GM21381 (cell line): ENCODE measurements around the gene NUMA1.

ENCODE experiments used
- ATAC-seq: cut with Tn5 transposase; IDR thresholded peaks from one replicate; pipeline ENCODE4 v1.9.1; 2021; ENCODE audit warnings: mild to moderate bottlenecking, moderate library complexity; ENCODE audit not compliant: unreplicated experiment

Gene NUMA1

GRCh38 chr11:72066855-72067254 lies 13.5 kb downstream of the NUMA1 start:
- no peak for ATAC-seq

GRCh38 chr11:72061739-72062396 lies 18.5 kb downstream of the NUMA1 start:
- ATAC-seq = no peak

- no peak for ATAC-seq
Observed at GRCh38 chr11:72058416-72059034, 21.8 kb downstream of the NUMA1 start.

GRCh38 chr11:72048766-72049460 lies 31.4 kb downstream of the NUMA1 start:
- no peak for ATAC-seq

GRCh38 chr11:72045849-72046248 lies 34.5 kb downstream of the NUMA1 start:
- ATAC-seq = no peak

GRCh38 chr11:72042064-72042745 lies 38.1 kb downstream of the NUMA1 start:
- ATAC-seq = no peak

- ATAC-seq = no peak
Observed at GRCh38 chr11:72041364-72042063, 38.8 kb downstream of the NUMA1 start.

- no peak for ATAC-seq
Observed at GRCh38 chr11:72040491-72041363, 39.6 kb downstream of the NUMA1 start.

GRCh38 chr11:72039856-72040401 lies 40.4 kb downstream of the NUMA1 start:
- no peak for ATAC-seq

GRCh38 chr11:72039031-72039855 lies 41.1 kb downstream of the NUMA1 start:
- ATAC-seq = no peak

GRCh38 chr11:72038491-72038890 lies 41.9 kb downstream of the NUMA1 start:
- no peak for ATAC-seq

GRCh38 chr11:72037554-72038311 lies 42.6 kb downstream of the NUMA1 start:
- ATAC-seq = no peak

- ATAC-seq = no peak
Observed at GRCh38 chr11:72036687-72037086, 43.7 kb downstream of the NUMA1 start.

- no peak for ATAC-seq
Observed at GRCh38 chr11:72030472-72031045, 49.8 kb downstream of the NUMA1 start.

- ATAC-seq = no peak
Observed at GRCh38 chr11:72026090-72026489, 54.3 kb downstream of the NUMA1 start.

GRCh38 chr11:72024069-72024754 lies 56.1 kb downstream of the NUMA1 start:
- no peak for ATAC-seq

- no peak for ATAC-seq
Observed at GRCh38 chr11:72023335-72023734, 57.0 kb downstream of the NUMA1 start.
